T-helper 9 cell (primary cell): Measurements from ENCODE around the gene LENEP.
"Not testable (repeated sequence)": the region's sequence is repeated elsewhere in the genome, so short reads cannot be mapped to it uniquely, and the experiment has no call there.

Experiments used
- DNase-seq: peaks from one replicate; pipeline ENCODE4 v3.0.0-alpha.2; 2020

LENEP gene

GRCh38 chr1:154975409-154976059, 17.9 kb upstream of the LENEP start:
- peak; percentile 38 for DNase-seq

GRCh38 chr1:154977762-154978161, 15.6 kb upstream of the LENEP start:
- DNase-seq: not testable (repeated sequence)

- no peak for DNase-seq
Observed at GRCh38 chr1:154978360-154978759, 15.0 kb upstream of the LENEP start.

- no peak for DNase-seq
Observed at GRCh38 chr1:154982341-154982740, 11.0 kb upstream of the LENEP start.

GRCh38 chr1:154982897-154983648, 10.3 kb upstream of the LENEP start, which contains the start of gene FLAD1:
Gene FLAD1, plus strand, starts transcription at chr1:154983344. Its CDS starts 351 bp downstream, at chr1:154983695.
- DNase-seq: peak; percentile 90

GRCh38 chr1:154983776-154984466, 9.5 kb upstream of the LENEP start:
- DNase-seq: no peak

GRCh38 chr1:154986736-154987135, 6.7 kb upstream of the LENEP start:
- not testable (repeated sequence) for DNase-seq

- no peak for DNase-seq
Observed at GRCh38 chr1:154987326-154987725, 6.1 kb upstream of the LENEP start.

GRCh38 chr1:154988058-154988954, 5.1 kb upstream of the LENEP start:
- no peak for DNase-seq

- no peak for DNase-seq
Observed at GRCh38 chr1:154989195-154989860, 4.1 kb upstream of the LENEP start.

- no peak for DNase-seq
Observed at GRCh38 chr1:154990276-154990675, 3.1 kb upstream of the LENEP start.

GRCh38 chr1:154992721-154993571, 440 bp upstream of the LENEP start:
- DNase-seq: no peak

- DNase-seq: no peak
Observed at GRCh38 chr1:154994269-154994587, 842 bp downstream of the LENEP start.

GRCh38 chr1:154994591-154994990, 1.2 kb downstream of the LENEP start:
- DNase-seq: no peak

- not testable (repeated sequence) for DNase-seq
Observed at GRCh38 chr1:154995301-154995983, 2.1 kb downstream of the LENEP start.

GRCh38 chr1:154996966-154997701, 3.7 kb downstream of the LENEP start:
- no peak for DNase-seq

GRCh38 chr1:154998201-154998780, 4.9 kb downstream of the LENEP start:
- no peak for DNase-seq

GRCh38 chr1:154998818-154999570, 5.6 kb downstream of the LENEP start:
- DNase-seq: peak; percentile 47
